Rectal smooth muscle tissue (tissue), 1 donor: ENCODE data around the gene SERPINB2.

ENCODE experiments used
- H3K27ac ChIP-seq: one replicate; pipeline ENCODE4 v1.7.0; 2013; ENCODE audit warnings: low read depth, low read length, inconsistent platforms
- H3K27me3 ChIP-seq: one replicate; pipeline ENCODE4 v1.7.0; 2013; ENCODE audit warnings: low read length; ENCODE audit not compliant: control insufficient read depth, insufficient read depth
- H3K36me3 ChIP-seq: one replicate; pipeline ENCODE4 v1.7.0; 2013; ENCODE audit warnings: low read length; ENCODE audit not compliant: control insufficient read depth, insufficient read depth
- H3K4me1 ChIP-seq: one replicate; pipeline ENCODE4 v1.7.0; 2013; ENCODE audit warnings: low read length; ENCODE audit not compliant: control insufficient read depth, insufficient read depth
- H3K4me3 ChIP-seq: one replicate; pipeline ENCODE4 v1.7.0; 2013; ENCODE audit warnings: low read length
- H3K9ac ChIP-seq: one replicate; pipeline ENCODE4 v1.7.0; 2013; ENCODE audit warnings: low read length

SERPINB2 gene

DNA sequence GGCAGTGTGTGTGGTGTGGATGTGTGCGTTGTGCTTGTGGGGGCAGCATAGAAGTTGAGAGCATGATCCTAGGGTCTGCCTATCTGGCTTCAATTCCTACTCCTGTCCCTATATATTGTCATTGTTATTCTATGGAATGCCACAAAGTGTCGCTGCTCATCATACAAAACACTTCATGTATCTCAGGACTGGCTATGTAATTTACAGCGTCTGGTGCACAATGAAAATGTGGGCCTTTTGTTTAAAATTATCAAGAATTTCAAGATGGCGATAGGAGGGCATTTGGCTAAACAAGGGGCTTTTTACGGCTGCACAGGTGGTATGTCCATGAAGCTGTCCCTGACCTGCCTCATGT lies 3.4 kb downstream of the SERPINB2 start:
- no peak overlapping the region for H3K27ac ChIP-seq
- H3K27me3 ChIP-seq: no peaks in the 10 kb centered on the region
- no peak overlapping the region for H3K9ac ChIP-seq
- no peaks in the 10 kb centered on the region for H3K36me3 ChIP-seq
- H3K4me3 ChIP-seq: no peak overlapping the region
- H3K4me1 ChIP-seq: no peaks in the 10 kb centered on the region

- H3K4me3 ChIP-seq: no peak overlapping the region
- no peaks in the 10 kb centered on the region for H3K36me3 ChIP-seq
- no peak overlapping the region for H3K27ac ChIP-seq
- H3K9ac ChIP-seq: no peak overlapping the region
- no peaks in the 10 kb centered on the region for H3K4me1 ChIP-seq
- H3K27me3 ChIP-seq: no peaks in the 10 kb centered on the region
These were observed 5.1 kb downstream of the SERPINB2 start for GRCh38 chr18:63892566-63892965.

DNA sequence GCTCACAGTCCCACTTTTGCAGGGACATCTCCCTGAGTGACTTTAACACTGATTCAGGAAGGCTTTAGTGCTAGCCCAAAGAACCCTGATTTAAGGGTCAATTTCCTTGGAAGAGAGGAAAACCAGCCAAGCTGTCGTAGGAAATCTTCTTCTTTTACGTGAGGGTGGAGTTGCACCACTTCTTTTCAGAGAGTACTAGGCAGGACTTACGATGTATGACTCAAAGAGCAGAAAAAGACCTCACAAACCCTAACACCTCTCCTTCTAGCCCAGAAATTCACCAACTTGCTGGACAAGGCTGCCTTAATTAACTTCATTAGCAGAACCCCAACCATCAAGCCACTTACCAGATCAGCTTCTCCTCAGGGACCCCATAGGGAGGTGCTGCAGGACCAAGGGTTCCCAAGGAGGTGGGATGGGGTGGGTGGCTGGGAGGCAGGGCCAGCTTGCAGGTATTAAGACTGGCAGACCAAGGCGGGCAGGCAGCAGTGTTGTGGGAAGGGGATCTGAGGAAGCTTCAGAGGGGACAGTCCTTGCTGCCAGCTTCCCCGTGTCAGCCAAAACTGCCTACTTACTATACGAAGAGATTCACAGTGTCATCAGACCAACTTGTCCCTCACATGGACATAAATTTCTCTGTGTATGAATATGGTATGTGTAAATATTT lies 6.7 kb downstream of the SERPINB2 start:
- no peak overlapping the region for H3K4me3 ChIP-seq
- no peaks in the 10 kb centered on the region for H3K27me3 ChIP-seq
- H3K4me1 ChIP-seq: no peaks in the 10 kb centered on the region
- H3K36me3 ChIP-seq: no peaks in the 10 kb centered on the region
- no peak overlapping the region for H3K9ac ChIP-seq
- no peak overlapping the region for H3K27ac ChIP-seq

- Histone ChIP-seq H3K4me1 (no peaks in the 10 kb centered on the region), H3K4me3 (no peak overlapping the region), H3K9ac (no peak overlapping the region), H3K27ac (no peak overlapping the region), H3K36me3 (no peaks in the 10 kb centered on the region), H3K27me3 (no peaks in the 10 kb centered on the region)
These were observed 7.7 kb downstream of the SERPINB2 start for GRCh38 chr18:63895190-63895589.

GRCh38 chr18:63897072-63897471 lies 9.6 kb downstream of the SERPINB2 start:
- Histone ChIP-seq H3K36me3 (no peaks in the 10 kb centered on the region), H3K4me3 (no peak overlapping the region), H3K9ac (no peak overlapping the region), H3K27ac (no peak overlapping the region), H3K27me3 (no peaks in the 10 kb centered on the region), H3K4me1 (no peaks in the 10 kb centered on the region)

- no peak overlapping the region for H3K9ac ChIP-seq
- H3K27me3 ChIP-seq: no peaks in the 10 kb centered on the region
- no peaks in the 10 kb centered on the region for H3K4me1 ChIP-seq
- no peak overlapping the region for H3K27ac ChIP-seq
- H3K36me3 ChIP-seq: no peaks in the 10 kb centered on the region
- no peak overlapping the region for H3K4me3 ChIP-seq
These were observed 11.7 kb downstream of the SERPINB2 start for GRCh38 chr18:63899206-63899605.

- Histone ChIP-seq H3K9ac (no peak overlapping the region), H3K4me1 (no peaks in the 10 kb centered on the region), H3K36me3 (no peaks in the 10 kb centered on the region), H3K27ac (no peak overlapping the region), H3K27me3 (no peaks in the 10 kb centered on the region), H3K4me3 (no peak overlapping the region)
These were observed 16.5 kb downstream of the SERPINB2 start for GRCh38 chr18:63903851-63904570.

DNA sequence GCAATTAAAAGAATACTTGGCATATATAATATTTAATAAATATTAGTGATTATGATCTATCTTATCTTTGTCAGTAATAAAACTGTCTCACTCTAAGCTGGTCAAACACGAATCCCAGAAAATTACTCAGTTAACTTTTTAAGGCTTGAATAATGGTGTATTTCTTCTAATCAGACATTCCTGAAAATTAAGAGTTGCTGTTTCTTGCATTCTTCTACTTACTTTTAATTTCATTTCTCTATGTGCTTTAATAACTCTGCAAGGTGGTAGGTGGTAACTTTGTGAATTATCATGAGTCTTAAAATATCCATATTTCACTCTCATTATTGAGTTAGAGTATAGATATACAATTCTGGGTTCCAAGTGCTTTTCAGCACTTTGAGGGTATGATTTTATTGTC lies 17.2 kb downstream of the SERPINB2 start:
- Histone ChIP-seq H3K36me3 (no peaks in the 10 kb centered on the region), H3K4me3 (no peak overlapping the region), H3K27me3 (no peaks in the 10 kb centered on the region), H3K9ac (no peak overlapping the region), H3K27ac (no peak overlapping the region), H3K4me1 (no peaks in the 10 kb centered on the region)

GRCh38 chr18:63905361-63905760 lies 17.9 kb downstream of the SERPINB2 start:
- H3K9ac ChIP-seq: no peak overlapping the region
- H3K36me3 ChIP-seq: no peaks in the 10 kb centered on the region
- no peak overlapping the region for H3K4me3 ChIP-seq
- H3K4me1 ChIP-seq: no peaks in the 10 kb centered on the region
- no peak overlapping the region for H3K27ac ChIP-seq
- no peaks in the 10 kb centered on the region for H3K27me3 ChIP-seq

GRCh38 chr18:63906056-63906455 lies 18.6 kb downstream of the SERPINB2 start:
- no peaks in the 10 kb centered on the region for H3K36me3 ChIP-seq
- H3K9ac ChIP-seq: no peak overlapping the region
- no peak overlapping the region for H3K4me3 ChIP-seq
- H3K27me3 ChIP-seq: no peaks in the 10 kb centered on the region
- no peak overlapping the region for H3K27ac ChIP-seq
- no peaks in the 10 kb centered on the region for H3K4me1 ChIP-seq

GRCh38 chr18:63907664-63908063 lies 20.2 kb downstream of the SERPINB2 start, which contains the start of gene SERPINB10:
Gene SERPINB10, plus strand, starts transcription at chr18:63907958. Its CDS starts 7,553 bp downstream, at chr18:63915511.
- Histone ChIP-seq H3K4me3 (no peak within 1 kb of the TSS), H3K9ac (no peak within 1 kb of the TSS), H3K27me3 (no peaks in the 10 kb centered on the region), H3K27ac (no peak within 1 kb of the TSS), H3K4me1 (no peaks in the 10 kb centered on the region), H3K36me3 (no peaks in the 10 kb centered on the region)

GRCh38 chr18:63908858-63909257 lies 21.4 kb downstream of the SERPINB2 start:
- Histone ChIP-seq H3K27ac (no peak overlapping the region), H3K36me3 (no peaks in the 10 kb centered on the region), H3K27me3 (no peaks in the 10 kb centered on the region), H3K4me1 (no peaks in the 10 kb centered on the region), H3K9ac (no peak overlapping the region), H3K4me3 (no peak overlapping the region)

DNA sequence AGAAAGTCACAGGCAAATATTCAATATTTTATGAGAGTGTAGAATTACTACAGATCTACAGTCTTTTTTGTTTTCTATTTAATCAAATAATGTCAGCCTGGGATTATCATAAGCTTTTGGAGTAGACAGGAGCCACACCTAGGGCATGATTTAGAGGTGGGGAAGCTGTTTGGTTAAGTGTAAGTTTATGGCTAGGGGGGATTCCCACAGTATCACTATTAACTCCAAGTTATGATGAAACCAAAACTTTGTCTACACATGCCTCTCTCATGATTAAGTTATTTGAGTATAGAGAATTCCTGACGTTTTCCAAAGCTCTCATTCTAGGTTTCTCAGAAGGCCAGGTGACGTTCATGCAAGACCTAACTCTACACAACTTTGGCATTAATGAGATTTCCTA lies 22.4 kb downstream of the SERPINB2 start:
- H3K4me1 ChIP-seq: no peaks in the 10 kb centered on the region
- H3K9ac ChIP-seq: no peak overlapping the region
- no peak overlapping the region for H3K27ac ChIP-seq
- H3K4me3 ChIP-seq: no peak overlapping the region
- no peaks in the 10 kb centered on the region for H3K36me3 ChIP-seq
- no peaks in the 10 kb centered on the region for H3K27me3 ChIP-seq
